A549 (cell line): ENCODE results near the gene ITPRID2.

ENCODE experiments used
- CTCF ChIP-seq: fragments of >200 bp; sonication (Bioruptor Twin); formaldehyde crosslinking; IDR thresholded peaks from 3 replicates; pipeline ENCODE4 v1.5.1; 2016
- KDM1A ChIP-seq: fragments of 200-600 bp; sonication (generic); IDR thresholded peaks from 2 replicates; pipeline ENCODE4 v1.6.1; 2016; ENCODE audit warnings: low read depth, mild to moderate bottlenecking
- POLR2A ChIP-seq: IDR thresholded peaks from 2 replicates; pipeline ENCODE4 v1.6.1; 2012; ENCODE audit warnings: mild to moderate bottlenecking, low read length

DNA sequence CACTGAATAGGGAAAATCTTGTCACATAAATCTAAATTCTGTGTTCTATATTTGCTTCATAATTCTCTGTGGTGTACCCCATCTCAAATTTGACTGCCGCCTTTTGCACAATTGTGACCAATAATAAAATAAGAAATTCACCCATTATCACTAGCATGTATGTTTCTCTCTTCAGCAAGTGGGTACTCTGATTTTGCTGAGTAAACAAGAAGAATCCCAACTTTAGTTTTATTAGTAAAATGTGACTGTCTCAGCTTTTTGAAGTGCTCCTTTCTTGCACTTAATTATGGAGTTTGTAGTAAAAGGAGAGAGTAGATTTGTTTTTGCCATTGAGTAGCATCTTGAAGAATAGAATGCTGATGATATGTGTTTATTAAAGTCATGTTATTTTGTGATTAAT, 16.1 kb downstream of the ITPRID2 start:
- TF ChIP-seq POLR2A (no peak), CTCF (no peak), KDM1A (no peak)
